ENCODE data around the gene NCOA1. TPM values are rescaled to one million over a fixed set of nuclear protein-coding genes. Genes with fewer than 3 reads are reported as not detected.

The NCOA1 gene
- total RNA-seq, 1 donor from 2014 or later, result 20.1 TPM

DNA sequence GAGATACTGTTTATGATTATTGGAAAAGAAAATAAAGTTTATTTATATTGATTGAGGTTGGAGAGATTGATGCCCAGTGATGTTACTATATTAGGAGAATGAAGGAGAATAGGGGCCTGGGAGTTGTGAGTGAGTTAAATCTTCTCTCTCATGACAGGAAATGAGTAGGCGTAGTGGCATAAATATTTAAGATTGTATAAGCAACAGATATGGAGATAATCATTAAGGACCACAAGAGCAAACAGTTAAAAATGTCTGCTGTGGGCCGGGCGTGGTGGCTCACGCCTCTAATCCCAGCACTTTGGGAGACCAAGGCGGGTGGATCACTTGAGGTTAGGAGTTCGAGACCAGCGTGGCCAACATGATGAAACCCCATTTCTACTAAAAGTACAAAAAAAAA lies 239.4 kb downstream of the NCOA1 start:
- H3K27ac Mint-ChIP-seq (ENCODE audit: unreplicated experiment), result no peak overlapping the region
- H3K4me1 Mint-ChIP-seq, result no peaks in the 10 kb centered on the region
- no peaks in the 10 kb centered on the region for H3K27me3 Mint-ChIP-seq (ENCODE audit: low read depth)
- peaks cover 2% of the 10 kb centered on the region for H3K36me3 Mint-ChIP-seq (ENCODE audit: low read depth)
- H3K9me3 Mint-ChIP-seq, result no peaks in the 10 kb centered on the region
- TF ChIP-seq, protein P1, sequence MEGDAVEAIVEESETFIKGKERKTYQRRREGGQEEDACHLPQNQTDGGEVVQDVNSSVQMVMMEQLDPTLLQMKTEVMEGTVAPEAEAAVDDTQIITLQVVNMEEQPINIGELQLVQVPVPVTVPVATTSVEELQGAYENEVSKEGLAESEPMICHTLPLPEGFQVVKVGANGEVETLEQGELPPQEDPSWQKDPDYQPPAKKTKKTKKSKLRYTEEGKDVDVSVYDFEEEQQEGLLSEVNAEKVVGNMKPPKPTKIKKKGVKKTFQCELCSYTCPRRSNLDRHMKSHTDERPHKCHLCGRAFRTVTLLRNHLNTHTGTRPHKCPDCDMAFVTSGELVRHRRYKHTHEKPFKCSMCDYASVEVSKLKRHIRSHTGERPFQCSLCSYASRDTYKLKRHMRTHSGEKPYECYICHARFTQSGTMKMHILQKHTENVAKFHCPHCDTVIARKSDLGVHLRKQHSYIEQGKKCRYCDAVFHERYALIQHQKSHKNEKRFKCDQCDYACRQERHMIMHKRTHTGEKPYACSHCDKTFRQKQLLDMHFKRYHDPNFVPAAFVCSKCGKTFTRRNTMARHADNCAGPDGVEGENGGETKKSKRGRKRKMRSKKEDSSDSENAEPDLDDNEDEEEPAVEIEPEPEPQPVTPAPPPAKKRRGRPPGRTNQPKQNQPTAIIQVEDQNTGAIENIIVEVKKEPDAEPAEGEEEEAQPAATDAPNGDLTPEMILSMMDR (conservative IDR thresholded peaks at IDR 0.05), result no peak
- DNase-seq (ENCODE audit: low read depth, low spot score), result no peak
- no peak overlapping the region for H3K4me3 Mint-ChIP-seq

DNA sequence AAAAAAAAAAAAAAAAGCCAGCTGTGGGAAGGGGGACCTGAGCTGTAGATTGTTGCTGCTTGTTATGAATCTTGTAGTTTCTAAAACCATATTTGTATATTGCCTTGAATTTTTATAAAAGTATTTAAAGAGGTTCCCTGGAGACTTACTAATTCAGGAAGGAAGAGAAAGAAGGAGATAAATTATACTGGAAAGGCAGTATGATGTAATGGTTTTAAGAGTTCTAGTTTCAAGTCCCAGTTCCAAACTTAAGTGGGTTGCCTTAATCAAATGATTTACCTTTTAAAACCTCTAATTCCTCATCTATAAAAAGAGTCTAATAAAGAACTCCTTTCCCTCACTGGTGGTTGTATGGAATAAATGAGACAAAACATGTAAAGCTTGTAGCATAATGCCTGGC lies 240.0 kb downstream of the NCOA1 start:
- Mint-ChIP-seq H3K4me3 (no peak overlapping the region), H3K27me3 (ENCODE audit: low read depth) (no peaks in the 10 kb centered on the region), H3K4me1 (no peaks in the 10 kb centered on the region), H3K36me3 (ENCODE audit: low read depth) (peaks cover 2% of the 10 kb centered on the region), H3K9me3 (no peaks in the 10 kb centered on the region), H3K27ac (ENCODE audit: unreplicated experiment) (no peak overlapping the region)
- TF ChIP-seq, protein P1 (conservative IDR thresholded peaks at IDR 0.05), result no peak
- DNase-seq (ENCODE audit: low read depth, low spot score), result no peak

DNA sequence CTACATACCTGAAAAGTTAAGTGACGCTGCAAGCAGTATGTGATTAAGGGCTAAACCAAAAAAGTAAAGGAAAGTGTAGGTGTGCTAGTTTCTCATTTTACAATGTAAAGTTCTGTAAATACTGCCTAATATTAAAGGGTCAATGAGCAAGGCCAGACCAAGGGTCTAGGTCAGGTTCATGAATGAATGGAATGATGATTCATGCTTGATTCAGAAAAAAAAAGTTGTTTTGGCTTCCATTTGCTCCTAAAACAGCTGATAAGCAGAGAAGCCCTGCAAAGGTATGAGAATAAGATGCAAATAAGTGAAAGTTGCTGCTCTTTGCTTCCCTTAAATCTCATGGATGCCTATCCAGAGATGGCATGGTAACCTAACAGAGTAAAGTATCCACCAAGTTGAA lies 240.9 kb downstream of the NCOA1 start:
- DNase-seq (ENCODE audit: low read depth, low spot score), result no peak
- H3K27me3 Mint-ChIP-seq (ENCODE audit: low read depth), result no peaks in the 10 kb centered on the region
- no peaks in the 10 kb centered on the region for H3K4me1 Mint-ChIP-seq
- TF ChIP-seq, protein P1 (conservative IDR thresholded peaks at IDR 0.05), result no peak
- peaks cover 2% of the 10 kb centered on the region for H3K36me3 Mint-ChIP-seq (ENCODE audit: low read depth)
- H3K4me3 Mint-ChIP-seq, result no peak overlapping the region
- H3K9me3 Mint-ChIP-seq, result no peaks in the 10 kb centered on the region
- peak overlapping the region; percentile 75 for H3K27ac Mint-ChIP-seq (ENCODE audit: unreplicated experiment)

DNA sequence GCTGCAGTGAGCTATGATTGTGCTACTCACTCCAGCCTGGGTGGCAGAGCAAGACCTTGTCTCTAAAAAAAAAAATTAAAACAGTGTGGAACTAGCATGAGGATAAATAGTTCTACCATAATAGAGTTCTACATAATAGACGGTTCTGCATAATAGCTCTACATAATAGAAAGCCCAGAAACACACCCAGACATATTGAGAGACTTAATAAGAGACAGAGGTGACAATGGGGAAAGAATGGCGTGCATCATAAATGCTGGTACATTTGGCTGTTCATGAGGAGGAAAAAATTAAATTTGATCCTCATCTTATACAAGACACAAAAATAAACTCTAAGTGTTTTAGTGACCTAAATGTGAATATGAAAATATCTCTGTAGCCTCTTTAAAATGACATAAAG lies 243.7 kb downstream of the NCOA1 start:
- TF ChIP-seq, protein P1 (conservative IDR thresholded peaks at IDR 0.05), result no peak
- Mint-ChIP-seq H3K27ac (ENCODE audit: unreplicated experiment) (no peak overlapping the region), H3K4me3 (no peak overlapping the region), H3K36me3 (ENCODE audit: low read depth) (no peaks in the 10 kb centered on the region), H3K4me1 (no peaks in the 10 kb centered on the region), H3K27me3 (ENCODE audit: low read depth) (no peaks in the 10 kb centered on the region), H3K9me3 (no peaks in the 10 kb centered on the region)
- no peak for DNase-seq (ENCODE audit: low read depth, low spot score)

DNA sequence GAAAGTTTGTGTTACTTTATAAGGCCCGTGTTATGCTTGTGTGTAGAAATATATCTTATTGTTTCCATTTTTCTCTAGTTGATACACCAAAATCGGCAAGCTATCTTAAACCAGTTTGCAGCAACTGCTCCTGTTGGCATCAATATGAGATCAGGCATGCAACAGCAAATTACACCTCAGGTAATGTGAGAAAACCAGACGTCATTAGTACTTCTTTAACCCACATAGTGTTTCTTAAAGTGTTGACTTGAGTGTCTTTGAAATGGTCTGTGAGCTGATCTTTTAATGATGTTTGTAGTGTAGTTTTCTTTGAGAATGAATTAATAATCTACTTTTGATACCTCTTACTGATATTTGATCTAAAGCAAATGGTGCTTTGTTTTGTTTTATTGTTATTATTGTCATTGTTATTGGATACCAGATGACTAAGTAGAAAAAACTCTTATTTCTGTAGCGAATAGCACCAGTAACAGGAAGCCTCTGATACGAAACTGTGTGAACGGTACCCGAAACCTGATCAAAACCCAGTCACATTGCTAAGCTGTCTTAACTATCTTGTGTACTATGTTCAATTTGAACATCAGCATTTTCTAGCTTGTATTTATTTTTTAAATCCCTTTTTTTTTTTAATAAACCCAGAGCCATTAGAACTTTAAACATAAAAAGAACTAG lies 248.4 kb downstream of the NCOA1 start:
- Mint-ChIP-seq H3K4me3 (no peak overlapping the region), H3K9me3 (no peaks in the 10 kb centered on the region), H3K27ac (ENCODE audit: unreplicated experiment) (no peak overlapping the region), H3K36me3 (ENCODE audit: low read depth) (peaks cover 5% of the 10 kb centered on the region), H3K27me3 (ENCODE audit: low read depth) (no peaks in the 10 kb centered on the region), H3K4me1 (peaks cover 10% of the 10 kb centered on the region)
- DNase-seq (ENCODE audit: low read depth, low spot score), result no peak
- TF ChIP-seq, protein P1 (conservative IDR thresholded peaks at IDR 0.05), result no peak

All from neural crest cell (in vitro differentiated cells).